Dermis microvascular lymphatic vessel endothelial cell (primary cell): Measurements from ENCODE around the gene THRB. TPM values are rescaled to one million over a fixed set of nuclear protein-coding genes. Genes with fewer than 3 reads are reported as not detected.

Experiments
- DNase-seq, 2 donors: peaks; one replicate each; pipeline versions ENCODE4 v3.0.0 to v3.0.0-alpha.2; 2010; ENCODE audit warnings: low read depth in 2 of 2
- total RNA-seq: library from RNA; depleted of rRNA; stranded (reverse); fragments of >200 nt; gene quantifications from 2 replicates; pipeline ENCODE4 v1.2.1, GENCODE V29; 2014

THRB gene
- total RNA-seq, 1 donor from 2014 or later = under 0.01 TPM

DNA sequence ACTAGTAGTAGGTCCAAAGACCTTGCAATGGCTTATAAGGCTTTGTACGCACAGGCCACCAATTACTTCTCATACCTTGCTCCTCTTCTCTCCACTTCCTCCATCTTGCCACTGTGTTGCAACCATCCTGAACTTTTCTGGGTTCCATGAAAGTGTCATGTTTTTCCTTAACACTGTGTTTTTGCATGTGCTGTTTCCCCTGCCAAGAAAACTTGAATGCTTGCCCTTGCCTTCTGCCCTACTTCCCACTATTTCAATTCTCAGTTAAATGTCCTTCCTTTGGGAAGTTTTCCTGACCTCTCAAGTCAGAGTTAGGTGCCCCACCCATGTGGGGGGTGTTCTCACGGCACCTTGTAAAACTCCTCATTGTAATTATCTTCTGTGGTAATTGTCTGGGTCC, 182.8 kb downstream of the THRB start:
- DNase-seq = no peak

DNA sequence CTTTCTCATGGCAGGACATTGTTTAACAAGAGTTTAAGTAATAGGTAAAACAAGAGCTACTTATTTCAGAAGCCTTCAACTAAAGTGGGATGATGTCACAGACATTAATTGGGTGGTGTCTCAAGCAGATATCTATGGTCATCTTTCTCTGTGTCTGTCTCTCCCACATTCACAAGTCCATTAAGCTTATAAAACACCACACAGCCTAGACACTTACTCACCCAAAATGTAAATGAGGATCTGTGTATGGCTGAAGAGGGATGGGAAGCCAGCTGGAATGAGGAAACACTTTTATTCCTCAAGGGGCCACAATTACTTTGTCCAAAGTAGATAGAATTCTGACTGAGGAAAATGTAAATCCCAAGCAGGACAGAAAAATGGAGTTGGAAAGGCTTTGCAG, 183.8 kb downstream of the THRB start:
- no peak for DNase-seq

GRCh38 chr3:24306518-24306917, 188.1 kb downstream of the THRB start:
- DNase-seq = no peak

GRCh38 chr3:24305795-24306467, 188.7 kb downstream of the THRB start:
- no peak for DNase-seq

DNA sequence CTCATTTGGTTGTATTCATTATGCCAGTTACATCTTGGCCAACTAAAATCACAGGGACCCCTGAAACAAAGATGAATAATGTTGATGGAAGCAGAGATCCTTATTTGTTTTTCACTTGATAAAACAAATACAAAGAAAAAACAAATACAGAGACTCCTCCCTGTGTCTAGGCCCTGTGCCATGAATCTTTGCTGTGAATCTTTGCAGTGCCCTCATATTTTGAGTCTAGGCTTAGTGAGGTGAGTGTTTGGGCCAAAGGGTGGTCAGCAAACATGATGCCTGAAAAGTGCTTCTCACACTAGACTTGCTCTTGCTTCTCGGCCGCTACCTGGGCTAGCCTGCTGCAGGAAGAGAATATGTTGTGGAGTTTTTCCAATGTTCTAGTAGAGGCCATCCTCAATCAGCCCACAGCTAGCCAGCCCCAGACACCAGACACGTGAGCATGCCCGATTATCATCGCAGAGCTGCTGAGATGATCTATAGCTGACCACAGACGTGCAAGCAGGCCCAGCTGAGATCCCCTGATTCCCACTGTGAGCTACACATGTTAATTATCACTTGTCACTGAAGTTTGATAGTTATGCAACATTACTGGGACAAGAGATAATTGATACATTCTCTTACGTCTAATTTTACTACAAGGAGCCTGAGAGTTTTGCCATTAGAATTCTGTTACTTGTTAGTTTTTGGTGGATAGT, 191.4 kb downstream of the THRB start:
- DNase-seq = no peak

GRCh38 chr3:24302396-24302795, 192.3 kb downstream of the THRB start:
- DNase-seq = no peak

DNA sequence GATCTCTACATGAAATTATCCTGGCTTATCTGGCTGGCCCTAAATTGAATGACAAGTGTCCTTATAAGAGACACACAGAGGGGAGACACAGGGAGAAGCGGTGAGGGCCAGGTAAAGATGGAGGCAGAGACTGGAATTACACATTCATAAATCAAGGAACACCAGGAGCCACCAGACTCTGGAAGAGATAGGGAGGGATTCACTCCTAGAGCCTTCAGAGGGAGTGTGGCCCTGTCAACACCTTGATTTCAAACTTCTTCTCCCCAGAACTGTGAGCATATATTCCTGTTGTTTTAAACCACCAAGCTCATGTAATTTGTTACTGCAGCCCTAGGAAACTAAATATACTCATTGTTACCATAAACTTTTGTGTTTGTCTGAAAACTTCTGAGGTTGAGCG, 193.7 kb downstream of the THRB start:
- no peak for DNase-seq

DNA sequence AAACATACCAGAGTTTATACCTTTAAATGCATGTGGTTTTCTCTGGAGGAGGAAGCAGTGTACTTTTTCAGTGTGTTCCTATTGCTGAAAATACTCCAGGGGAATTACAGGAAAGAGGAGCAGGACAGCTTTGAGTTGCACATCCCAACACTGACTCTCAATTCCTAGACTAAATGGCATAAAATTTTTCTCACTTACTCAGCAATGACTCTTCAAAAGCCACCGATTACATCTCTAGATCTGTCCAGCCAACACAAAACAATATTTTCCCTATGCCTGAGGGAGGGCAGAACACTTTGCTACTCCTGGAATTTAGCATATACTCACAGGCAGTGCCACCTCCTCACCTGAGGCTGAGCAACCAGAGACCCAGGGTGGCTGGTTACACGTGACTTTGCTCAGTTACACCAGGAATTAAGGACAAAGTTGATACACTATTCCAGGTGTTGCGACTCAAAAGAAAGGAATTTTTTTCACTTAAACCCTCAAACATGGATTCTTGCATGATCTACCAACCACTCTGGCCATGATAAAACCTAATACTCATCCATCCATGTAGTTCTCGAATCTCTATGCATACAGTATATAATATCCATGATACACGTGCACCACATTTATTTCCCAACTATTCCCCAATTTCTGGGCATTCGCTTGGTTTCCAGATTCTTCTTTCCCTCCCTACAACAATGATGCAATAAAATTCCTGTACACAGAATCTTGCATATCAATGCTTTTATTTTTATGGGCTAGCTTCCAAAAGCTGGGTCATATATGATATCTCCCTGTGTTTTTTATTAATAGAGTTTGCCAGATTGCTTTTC, 194.6 kb downstream of the THRB start:
- DNase-seq = peak; percentile 1 to 33

DNA sequence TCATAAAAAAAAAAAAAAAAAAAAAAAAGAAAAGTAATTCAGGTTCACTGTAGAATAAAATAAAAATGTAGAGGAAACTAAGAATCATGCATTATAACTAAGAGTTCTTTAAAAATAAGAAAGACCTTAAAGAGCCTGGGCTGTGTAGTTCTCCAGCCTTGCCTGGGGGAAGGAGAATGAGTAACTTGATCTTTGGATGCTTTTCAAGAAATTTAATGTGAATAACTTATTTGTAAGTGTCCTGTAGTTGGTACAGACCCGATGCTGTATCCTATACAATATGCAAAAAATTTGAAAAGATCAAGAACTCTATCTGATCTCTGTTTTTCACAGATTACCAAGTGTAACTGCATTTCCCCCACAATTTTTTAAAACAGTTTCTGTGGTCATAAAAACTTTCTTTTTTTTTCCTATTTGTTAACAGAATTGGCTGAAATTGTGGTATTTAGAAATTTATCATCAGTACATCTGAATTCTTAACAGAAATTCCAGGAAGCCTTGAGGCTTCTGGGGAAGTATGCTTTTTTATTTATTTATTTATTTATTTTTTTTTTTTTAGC, 195.3 kb downstream of the THRB start:
- DNase-seq = no peak

DNA sequence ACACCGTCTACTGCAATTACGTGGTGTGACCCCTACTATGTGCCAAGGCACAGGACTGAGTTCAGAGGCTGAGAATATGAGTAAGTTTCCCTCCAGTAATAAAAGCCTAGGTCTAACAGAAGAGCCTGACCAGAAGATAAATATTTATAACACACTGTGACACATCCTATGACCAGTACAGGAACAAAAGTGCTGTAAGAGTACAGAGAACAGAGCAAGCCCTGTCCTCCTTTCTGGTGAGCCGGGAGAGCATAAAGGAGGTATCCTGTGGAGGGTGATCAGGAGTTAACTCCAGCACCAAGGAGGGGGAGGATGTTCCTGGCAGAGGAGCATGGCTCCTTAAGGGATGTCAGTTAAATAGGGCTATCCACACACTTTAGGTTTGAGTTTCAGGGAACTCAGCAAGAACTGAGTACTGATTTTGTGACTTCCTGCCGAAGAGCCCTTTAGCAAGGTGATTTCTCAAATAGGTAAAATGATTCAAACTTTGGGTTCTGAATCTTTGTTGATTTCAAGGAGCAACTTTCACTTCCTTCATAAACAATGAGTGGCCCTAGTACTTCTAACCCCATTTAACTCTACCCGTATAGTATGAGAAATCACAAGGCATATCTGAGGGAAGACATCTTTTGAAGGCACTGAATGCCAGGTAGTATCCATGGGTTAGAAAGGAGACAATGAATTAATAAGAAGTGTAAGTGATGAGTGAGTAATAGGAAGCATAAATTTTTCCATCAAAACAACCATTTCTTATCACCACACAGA, 198.0 kb downstream of the THRB start:
- no peak for DNase-seq

GRCh38 chr3:24294150-24294549, 200.5 kb downstream of the THRB start:
- DNase-seq = no peak

DNA sequence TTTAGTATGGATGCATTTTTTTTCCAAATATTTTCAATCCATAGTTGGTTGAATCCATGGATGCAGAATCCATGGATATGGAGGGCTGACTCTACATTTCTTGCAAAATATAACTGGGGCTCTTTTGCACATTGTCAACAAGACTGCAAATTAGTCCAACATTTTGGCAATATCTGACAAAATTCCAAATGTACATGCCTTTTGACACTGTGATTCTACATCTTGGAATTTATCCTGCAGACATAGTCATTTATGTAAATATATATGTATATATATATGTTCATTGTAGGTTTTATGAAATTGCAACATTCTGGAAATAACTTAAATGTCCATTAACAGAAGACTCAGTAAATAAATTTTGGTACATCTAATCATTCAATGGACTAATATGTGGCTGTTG, 203.0 kb downstream of the THRB start:
- no peak for DNase-seq

DNA sequence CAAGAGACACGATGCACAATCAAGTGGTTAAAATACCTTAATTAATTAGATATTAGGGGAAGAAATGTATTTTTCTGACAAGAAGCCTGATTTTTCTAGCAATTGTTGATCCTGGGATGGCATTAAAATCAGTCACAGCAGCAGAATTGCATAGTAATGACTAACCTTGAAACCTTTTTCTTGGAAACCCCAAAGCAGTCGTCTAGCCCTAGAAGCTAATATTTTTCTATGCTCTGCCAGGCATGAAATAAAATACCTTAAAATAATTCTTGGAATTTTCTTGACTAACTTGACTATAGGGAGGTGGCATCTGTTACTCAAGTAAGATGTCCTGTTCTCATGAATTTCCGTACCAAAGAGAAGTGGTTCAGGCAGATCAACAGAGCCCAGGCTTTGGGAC, 204.1 kb downstream of the THRB start:
- DNase-seq = no peak

- no peak for DNase-seq
Measured at GRCh38 chr3:24288496-24289236, 206.0 kb downstream of the THRB start.

DNA sequence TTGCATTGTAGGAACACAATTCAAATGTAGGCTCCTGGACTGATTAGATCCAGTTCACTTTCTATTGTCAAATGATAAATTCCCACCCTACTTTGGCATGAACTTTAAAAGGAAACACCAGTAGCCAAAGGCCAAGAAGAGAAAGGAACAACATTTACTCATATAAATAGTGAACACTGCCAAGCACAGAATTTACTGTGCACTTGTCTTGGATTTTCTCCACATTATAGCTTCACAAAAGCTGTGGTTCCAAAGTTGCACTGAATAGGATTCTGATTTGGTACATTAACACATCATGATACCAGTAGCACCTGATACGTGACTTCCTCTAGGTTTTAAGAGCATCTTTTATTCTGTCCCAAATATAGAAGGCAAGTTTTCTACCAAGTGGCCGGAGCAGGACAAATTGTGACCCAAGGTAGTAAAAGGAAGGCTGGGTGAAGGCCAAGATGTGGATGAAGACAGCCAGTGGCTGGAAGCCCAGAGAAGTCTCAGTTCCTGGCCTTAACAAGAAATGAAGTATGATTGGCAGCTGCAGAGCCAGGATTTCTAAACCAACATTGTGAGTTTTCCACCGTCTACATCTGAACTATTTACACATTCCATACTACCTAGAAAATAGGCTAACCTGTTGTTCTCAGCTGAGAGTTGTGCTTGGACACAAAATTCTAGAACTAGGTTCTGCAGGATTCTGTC, 206.7 kb downstream of the THRB start:
- DNase-seq = no peak

- no peak for DNase-seq
Measured at GRCh38 chr3:24286405-24286804, 208.2 kb downstream of the THRB start.

DNA sequence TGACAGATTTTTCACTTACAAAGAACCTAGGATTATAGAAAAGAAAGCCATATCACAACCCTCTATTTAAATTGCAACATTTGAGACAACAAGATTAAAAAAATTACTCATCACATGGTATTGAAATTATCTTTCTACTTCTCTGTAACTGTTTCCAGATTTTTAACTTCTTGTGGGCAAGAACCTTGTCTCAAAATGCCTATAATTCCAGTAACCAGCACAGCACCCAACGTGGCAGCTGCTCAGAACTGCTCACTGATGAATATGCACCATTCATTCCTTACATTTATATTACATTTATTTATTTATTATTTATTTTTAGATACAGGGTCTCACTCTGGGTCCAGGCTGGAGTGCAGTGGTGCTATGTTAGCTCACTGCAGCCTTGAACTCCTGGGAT, 216.1 kb downstream of the THRB start:
- no peak for DNase-seq

DNA sequence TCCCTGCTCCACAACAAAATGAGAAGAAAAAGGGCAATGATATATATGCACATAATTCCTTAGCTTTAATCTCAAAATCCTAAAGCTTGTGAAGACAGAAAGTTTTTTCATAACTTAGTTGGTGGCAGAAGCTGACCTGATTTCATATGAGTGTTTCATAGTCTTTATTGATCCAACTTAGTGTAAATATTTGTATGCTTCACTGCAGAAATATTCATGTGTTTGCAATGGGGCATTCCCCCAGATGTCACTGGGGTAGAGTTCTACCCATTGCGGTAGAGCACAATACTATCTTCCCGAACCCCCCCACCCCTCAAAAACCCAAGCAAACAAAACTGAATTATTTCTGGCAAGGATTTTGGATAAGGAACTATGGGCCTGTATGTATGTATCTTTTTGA, 221.2 kb downstream of the THRB start:
- no peak for DNase-seq

GRCh38 chr3:24272875-24273274, 221.8 kb downstream of the THRB start:
- DNase-seq = no peak

DNA sequence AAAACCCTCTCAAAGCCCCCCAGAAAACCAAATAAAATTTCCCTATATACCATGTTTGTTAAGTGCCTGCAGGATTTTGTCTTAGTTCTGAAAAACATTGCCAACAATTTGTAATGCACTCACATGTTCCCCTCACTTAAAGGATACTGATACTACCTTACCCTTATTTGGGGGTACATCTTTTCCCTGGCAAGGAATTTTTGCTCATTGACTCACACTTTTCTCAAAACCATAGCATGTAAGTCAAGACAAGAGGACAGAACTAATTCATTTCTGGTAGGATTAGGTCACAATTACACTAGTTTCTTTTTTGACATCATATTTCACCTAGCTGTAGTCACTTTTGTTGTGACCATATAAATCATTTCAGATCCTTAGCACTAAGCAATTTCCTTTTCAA, 222.2 kb downstream of the THRB start:
- no peak for DNase-seq
